B cell (primary cell): ENCODE data around the gene NOS3. TPM values are rescaled to one million over a fixed set of nuclear protein-coding genes. Genes with fewer than 3 reads are reported as not detected.

Experiments
- ATAC-seq: fragments of 200-7000 bp; cut with Tn5 transposase; one replicate; pipeline ENCODE4 v1.10.0; 2021; ENCODE audit warnings: low read depth, mild to moderate bottlenecking, moderate number of reproducible peaks, moderate library complexity
- CTCF ChIA-PET: fragments of 350-600 bp; sonication (Branson Sonifier 250); formaldehyde crosslinking; loops from one replicate; lab custom pipeline; 2021; ENCODE audit warnings: antibody characterized with exemption, inconsistent platforms; lab: Charles Lee
- POLR2A ChIA-PET: fragments of 350-600 bp; sonication (Branson Sonifier 250); formaldehyde crosslinking; loops from one replicate; lab custom pipeline; 2021; ENCODE audit warnings: antibody characterized with exemption; lab: Charles Lee
- DNase-seq: peaks from one replicate; pipeline ENCODE4 v3.0.0; 2013
- H2AFZ ChIP-seq: 2 replicates; pipeline ENCODE4 v1.6.1; 2012; ENCODE audit warnings: mild to moderate bottlenecking, low read depth, low read length; ENCODE audit not compliant: insufficient read depth, poor library complexity, severe bottlenecking
- H3K27ac ChIP-seq, 2 donors: 1 replicate in 1 of 2; 2 replicates in 1 of 2; pipeline ENCODE4 v1.5.1; 2012 to 2013; ENCODE audit warnings: low read length in 2 of 2, mild to moderate bottlenecking in 2 of 2, moderate library complexity in 1 of 2
- H3K27me3 ChIP-seq, 4 experiments: fragments of 200-600 bp in 1 of 4; sonication (generic) in 1 of 4; replicated peaks in 1 of 4; 1 replicate in 2 of 4; 2 replicates in 2 of 4; pipeline versions ENCODE4 v1.6.1 to v1.7.0; 2013 to 2016; ENCODE audit warnings: low read length in 3 of 4, mild to moderate bottlenecking in 2 of 4, mixed read lengths in 1 of 4, moderate library complexity in 1 of 4; ENCODE audit not compliant: insufficient read depth in 4 of 4, control insufficient read depth in 3 of 4; ENCODE audit errors: control extremely low read depth in 1 of 4
- H3K36me3 ChIP-seq, 2 experiments: replicated peaks in 1 of 2; 1 replicate in 1 of 2; 2 replicates in 1 of 2; pipeline versions ENCODE4 v1.6.1 to v1.7.1; 2013; ENCODE audit warnings: low read length in 1 of 2; ENCODE audit not compliant: insufficient read depth in 2 of 2, control insufficient read depth in 1 of 2; ENCODE audit errors: control extremely low read depth in 1 of 2, extremely low read depth in 1 of 2
- H3K4me1 ChIP-seq, 2 donors: fragments of 200-600 bp in 1 of 2; sonication (generic) in 1 of 2; 1 replicate in 1 of 2; 2 replicates in 1 of 2; pipeline versions ENCODE4 v1.5.1 to v1.6.1; 2013 to 2017; ENCODE audit warnings: low read length in 2 of 2; ENCODE audit not compliant: control insufficient read depth in 2 of 2, insufficient read depth in 2 of 2
- H3K4me2 ChIP-seq: replicated peaks from 2 replicates; pipeline ENCODE3; 2012; ENCODE audit warnings: mild to moderate bottlenecking, low read depth, low read length; ENCODE audit not compliant: poor library complexity, severe bottlenecking
- H3K4me3 ChIP-seq, 5 experiments: fragments of 200-600 bp in 1 of 5; sonication (generic) in 1 of 5; 1 replicate in 3 of 5; 2 replicates in 2 of 5; pipeline versions ENCODE4 v1.5.1 to v1.7.0; 2011 to 2016; ENCODE audit warnings: low read length in 4 of 5, mild to moderate bottlenecking in 4 of 5, low read depth in 2 of 5, control low read depth in 1 of 5, moderate library complexity in 1 of 5; ENCODE audit not compliant: insufficient read depth in 1 of 5; ENCODE audit errors: control extremely low read depth in 1 of 5, extremely low read depth in 1 of 5
- H3K79me2 ChIP-seq: fragments of 200-600 bp; sonication (generic); one replicate; pipeline ENCODE4 v1.6.0; 2016; ENCODE audit warnings: low read length; ENCODE audit not compliant: control insufficient read depth, insufficient read depth
- H3K9ac ChIP-seq: fragments of 200-600 bp; sonication (generic); 2 replicates; pipeline ENCODE4 v1.6.1; 2017; ENCODE audit warnings: mild to moderate bottlenecking, low read length, moderate library complexity
- H3K9me3 ChIP-seq, 3 donors: one replicate each; pipeline versions ENCODE4 v1.6.1 to v1.7.1; 2013; ENCODE audit warnings: low read length in 2 of 3; ENCODE audit not compliant: control insufficient read depth in 2 of 3, insufficient read depth in 1 of 3; ENCODE audit errors: control extremely low read depth in 1 of 3
- H4K20me1 ChIP-seq: 2 replicates; pipeline ENCODE4 v1.6.0; 2012; ENCODE audit warnings: mild to moderate bottlenecking, low read length; ENCODE audit not compliant: insufficient read depth, control insufficient read depth, poor library complexity, severe bottlenecking
- H3K27ac Mint-ChIP-seq: one replicate; pipeline ENCODE4 v1.8.0; 2021; ENCODE audit warnings: mixed read lengths
- H3K27me3 Mint-ChIP-seq: one replicate; pipeline ENCODE4 v1.8.0; 2021; ENCODE audit warnings: mixed read lengths
- H3K4me1 Mint-ChIP-seq: one replicate; pipeline ENCODE4 v1.8.0; 2021; ENCODE audit warnings: mixed read lengths
- H3K4me3 Mint-ChIP-seq: one replicate; pipeline ENCODE4 v1.8.0; 2021; ENCODE audit warnings: mixed read lengths
- H3K9me3 Mint-ChIP-seq: one replicate; pipeline ENCODE4 v1.8.0; 2022; ENCODE audit warnings: mixed read lengths; ENCODE audit not compliant: insufficient read depth
- EZH2 ChIP-seq: IDR thresholded peaks from 2 replicates; pipeline ENCODE4 v1.6.1; 2012; ENCODE audit warnings: borderline replicate concordance, low read depth, mild to moderate bottlenecking, moderate library complexity, low read length; ENCODE audit not compliant: insufficient read depth, poor library complexity, severe bottlenecking
- WGBS: methylation state at CpG from one replicate; pipeline ENCODE4 v1.1.5; 2013; ENCODE audit warnings: missing lambda C conversion rate; ENCODE audit not compliant: insufficient coverage; 5-methylcytosine and 5-hydroxymethylcytosine counted together
- intact Hi-C: fragments of 100-400 bp; cut with micrococcal nuclease; formaldehyde crosslinking; loops from one replicate; pipeline ENCODE4 v1.10.0; 2022
- polyA plus RNA-seq: library from polyadenylated mRNA; depleted of rRNA; stranded (reverse); fragments of >200 nt; gene quantifications from 2 replicates; pipeline ENCODE4 v1.2.3, GENCODE V29; 2012
- total RNA-seq, 2 donors: library from RNA; stranded (reverse); fragments of 120-200 nt in 1 of 2; gene quantifications; 1 replicate in 1 of 2; 2 replicates in 1 of 2; pipeline versions ENCODE4 v1.2.3 to v1.2.4, GENCODE V29; 2013 to 2022
- TF ChIP-seq, protein P1 (sequence below): fragments of 200-600 bp; IDR thresholded peaks from one replicate; pipeline ENCODE4 v1.8.0; 2022; ENCODE audit warnings: antibody characterized with exemption, mild to moderate bottlenecking

Gene NOS3
- total and polyA plus RNA-seq, 2 donors (not counting 1 experiment from before 2014, with no cell fraction given), result 0.39 to 0.54 TPM

DNA sequence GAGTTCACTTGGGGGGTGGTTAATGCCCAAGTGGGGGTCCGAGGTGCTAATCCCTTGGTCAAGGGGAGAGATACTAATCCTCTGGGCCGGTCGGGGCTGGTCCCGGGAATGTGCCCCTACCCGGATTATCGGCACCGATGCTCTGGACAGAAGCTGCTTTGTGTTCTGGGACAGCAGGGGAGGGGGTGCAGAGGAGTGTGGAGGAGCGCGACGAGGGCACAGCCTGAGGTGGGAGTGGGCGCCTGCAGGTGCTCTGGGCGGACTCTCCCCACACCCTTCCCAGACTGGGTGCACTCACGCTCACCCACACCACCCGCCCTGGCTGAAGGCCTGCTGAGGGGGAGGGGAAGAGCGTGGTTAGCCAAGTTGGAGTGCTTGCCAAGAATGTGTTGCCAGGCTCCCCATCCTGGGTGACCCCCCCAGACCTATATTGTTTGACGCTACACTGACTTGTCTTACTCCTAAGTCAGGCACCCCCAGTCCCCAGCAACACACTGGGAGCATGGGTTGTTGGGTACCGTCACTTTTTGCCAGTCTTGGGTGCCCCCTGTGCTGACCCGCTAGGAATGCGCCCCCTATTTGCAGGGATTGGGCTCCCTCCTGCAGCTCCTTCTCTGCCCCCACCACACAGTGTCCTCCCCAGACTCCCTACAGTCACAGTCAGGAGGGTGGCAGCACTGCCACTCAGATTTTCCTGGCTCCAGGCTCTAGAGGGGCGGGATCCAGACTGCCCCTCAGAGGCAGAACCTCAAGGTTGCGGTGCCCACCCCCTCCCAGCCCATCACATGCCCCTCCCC, 69.8 kb downstream of the NOS3 start:
- Histone ChIP-seq H3K27ac (peak overlapping the region in 1 of 2 donors; percentile 82), H3K27me3 (no peaks in the 10 kb centered on the region), H3K4me3 (peak overlapping the region in 4 of 5 experiments; percentile 72 to 90 (median 79)), H4K20me1 (peaks cover 32% of the 10 kb centered on the region), H3K79me2 (peaks cover 37% of the 10 kb centered on the region), H3K36me3 (peaks cover 0 to 16% of the 10 kb centered on the region in 2 experiments), H3K4me1 (peaks cover 23 to 40% of the 10 kb centered on the region in 2 donors), H3K9ac (peak overlapping the region; percentile 89), H3K9me3 (no peaks in the 10 kb centered on the region), H2AFZ (peak overlapping the region; percentile 98), H3K4me2 (peak overlapping the region; percentile 100)
- TF ChIP-seq, protein P1, sequence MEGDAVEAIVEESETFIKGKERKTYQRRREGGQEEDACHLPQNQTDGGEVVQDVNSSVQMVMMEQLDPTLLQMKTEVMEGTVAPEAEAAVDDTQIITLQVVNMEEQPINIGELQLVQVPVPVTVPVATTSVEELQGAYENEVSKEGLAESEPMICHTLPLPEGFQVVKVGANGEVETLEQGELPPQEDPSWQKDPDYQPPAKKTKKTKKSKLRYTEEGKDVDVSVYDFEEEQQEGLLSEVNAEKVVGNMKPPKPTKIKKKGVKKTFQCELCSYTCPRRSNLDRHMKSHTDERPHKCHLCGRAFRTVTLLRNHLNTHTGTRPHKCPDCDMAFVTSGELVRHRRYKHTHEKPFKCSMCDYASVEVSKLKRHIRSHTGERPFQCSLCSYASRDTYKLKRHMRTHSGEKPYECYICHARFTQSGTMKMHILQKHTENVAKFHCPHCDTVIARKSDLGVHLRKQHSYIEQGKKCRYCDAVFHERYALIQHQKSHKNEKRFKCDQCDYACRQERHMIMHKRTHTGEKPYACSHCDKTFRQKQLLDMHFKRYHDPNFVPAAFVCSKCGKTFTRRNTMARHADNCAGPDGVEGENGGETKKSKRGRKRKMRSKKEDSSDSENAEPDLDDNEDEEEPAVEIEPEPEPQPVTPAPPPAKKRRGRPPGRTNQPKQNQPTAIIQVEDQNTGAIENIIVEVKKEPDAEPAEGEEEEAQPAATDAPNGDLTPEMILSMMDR, result no peak
- TF ChIP-seq EZH2, result no peak
- WGBS, result 18% methylated on average over 11 of the region's 21 CpGs
- Mint-ChIP-seq H3K4me3 (peak overlapping the region; percentile 96), H3K27me3 (no peaks in the 10 kb centered on the region), H3K9me3 (no peaks in the 10 kb centered on the region), H3K4me1 (peaks cover 36% of the 10 kb centered on the region), H3K27ac (peak overlapping the region; percentile 59)
- ChIA-PET POLR2A (interaction anchor here (0.7 kb wide), 2 partner anchors 23 to 106 kb away, joined by 3 read pairs; partner anchors contain the start of gene TMUB1), CTCF (interaction anchor here (1.2 to 2.2 kb wide), 3 partner anchors 24 to 50 kb away, joined by 3 to 4 read pairs (median 4); no protein-coding TSS in a partner anchor)
- intact Hi-C loops, result no loop called here
- ATAC-seq, result no peak
- DNase-seq, result no peak
